ENCODE measurements around the gene PRM2. TPM values are rescaled to one million over a fixed set of nuclear protein-coding genes. Genes with fewer than 3 reads are reported as not detected.

PRM2 gene
- total RNA-seq: not detected in 2 replicates

DNA sequence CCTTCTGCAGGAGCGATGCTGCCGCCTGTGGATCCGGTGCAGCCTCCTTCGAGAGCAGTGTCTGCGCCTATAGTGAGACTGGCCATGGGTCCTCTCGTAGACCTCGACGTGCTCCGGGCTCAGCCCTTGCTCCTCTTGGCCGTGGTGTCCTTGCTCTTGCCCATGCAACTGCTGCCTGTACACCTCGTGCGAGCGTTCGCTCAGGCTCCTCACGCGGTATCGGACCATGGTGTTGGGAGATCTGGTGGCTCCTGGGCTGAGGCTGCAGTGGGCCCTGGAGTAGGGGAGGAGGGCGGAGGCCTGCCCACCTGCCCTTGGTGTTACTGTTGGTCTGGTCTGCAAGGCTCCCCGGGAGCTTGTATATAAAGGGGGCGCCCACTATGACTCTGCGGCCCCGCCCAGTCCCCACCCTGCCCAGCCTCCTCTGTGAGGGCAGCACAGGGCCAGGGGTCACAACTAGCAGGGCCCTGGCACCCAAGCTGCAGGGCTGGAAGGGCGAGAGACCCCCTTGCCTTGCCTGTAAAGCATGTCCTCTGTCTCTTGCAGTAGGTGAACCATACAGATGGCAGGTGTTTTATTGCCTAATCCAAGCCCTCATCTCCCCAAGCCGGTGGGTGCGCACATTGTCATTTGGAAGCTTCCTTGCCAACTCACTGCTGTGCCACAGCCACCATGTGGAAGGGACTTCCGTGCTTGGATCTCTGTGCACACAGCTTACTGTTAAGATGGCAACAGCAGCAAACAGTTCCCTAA, at the start of gene PRM2:
TSS of gene PRM2 (minus strand) at position 338 of the 753 bp plus-strand sequence. CDS start at position 228, 110 bp downstream.

DNA sequence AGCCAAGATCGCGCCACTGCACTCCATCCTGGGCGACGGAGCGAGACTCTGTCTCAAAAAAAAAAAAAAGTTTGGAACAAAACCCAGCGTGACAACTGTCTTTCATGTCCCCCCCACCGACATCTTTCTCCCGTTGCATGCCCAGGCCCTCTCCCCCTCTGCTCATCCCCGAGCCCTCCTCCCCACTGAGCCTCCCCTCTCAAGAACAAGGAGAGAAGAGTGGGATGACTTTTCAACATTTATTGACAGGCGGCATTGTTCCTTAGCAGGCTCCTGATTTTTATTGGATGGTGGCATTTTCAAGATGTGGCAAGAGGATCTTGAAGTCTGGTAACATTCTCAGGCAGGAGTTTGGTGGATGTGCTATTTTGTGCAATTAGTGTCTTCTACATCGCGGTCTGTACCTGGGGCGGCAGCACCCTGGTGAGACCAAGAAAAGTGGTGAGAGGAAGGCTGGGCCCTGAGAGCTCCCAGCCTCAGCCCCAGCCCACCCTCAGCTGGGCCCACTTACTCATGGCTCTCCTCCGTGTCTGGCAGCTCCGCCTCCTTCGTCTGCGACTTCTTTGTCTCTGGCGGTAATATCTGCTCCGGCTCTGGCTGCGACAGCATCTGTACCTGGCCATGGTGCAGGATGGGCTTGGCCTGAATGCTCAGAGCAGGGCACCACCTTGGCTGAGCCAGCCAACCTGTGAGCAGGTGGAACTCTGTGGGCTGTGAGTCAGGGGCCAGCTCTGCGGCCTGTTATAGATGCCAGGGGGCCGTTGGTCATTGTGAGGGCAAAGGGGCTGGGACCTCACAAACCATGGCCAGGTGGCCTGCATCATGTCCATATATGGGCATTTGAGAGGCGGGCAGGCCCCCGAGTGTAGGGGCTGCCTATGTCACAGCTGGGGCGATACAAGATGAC, 4.6 kb upstream of the PRM2 start, which contains the start of gene PRM1:
TSS of gene PRM1 (minus strand) at position 715 of the 907 bp plus-strand sequence. CDS start at position 623, 92 bp downstream.

DNA sequence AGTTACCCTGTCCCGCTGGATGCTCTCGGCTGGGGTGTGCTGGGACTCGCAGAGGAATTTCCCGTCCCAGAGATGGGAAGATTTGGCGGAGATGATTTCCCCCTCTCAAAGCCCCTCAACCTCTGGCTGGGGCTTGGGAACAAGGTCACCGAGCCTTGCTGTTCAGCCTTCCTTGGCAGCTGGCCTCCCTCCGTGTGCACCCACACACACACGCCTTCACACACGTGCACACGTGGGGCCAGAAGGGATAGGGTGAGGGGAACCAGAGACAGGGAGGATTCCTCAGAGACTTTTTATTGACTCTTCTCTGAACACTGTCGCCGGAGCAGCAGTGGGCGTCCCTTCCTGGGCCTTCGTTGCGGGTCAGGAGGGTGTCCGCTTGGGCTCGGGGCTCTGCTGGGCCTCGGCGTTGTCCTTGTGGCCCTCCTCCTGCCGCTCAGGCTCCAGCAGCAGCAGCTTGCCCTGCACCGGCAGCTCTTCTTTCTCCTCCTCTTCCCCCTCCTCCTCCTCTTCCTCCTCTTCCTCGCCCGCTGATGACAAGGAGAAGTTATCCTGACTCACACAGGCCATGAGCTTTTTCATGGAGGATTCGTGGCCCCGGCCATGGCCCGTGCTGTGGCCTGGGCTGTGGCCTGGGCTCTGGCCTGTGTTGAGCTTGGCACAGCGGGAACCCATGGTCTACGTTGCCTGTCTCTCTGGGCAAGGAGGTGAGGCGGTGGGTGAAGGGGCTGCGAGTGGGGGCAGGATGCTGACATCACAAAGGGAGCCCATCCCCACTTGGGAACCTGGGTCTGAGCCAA, 3.2 kb downstream of the PRM2 start, which contains the start of gene PRM3:
TSS of gene PRM3 (minus strand) at position 709 of the 800 bp plus-strand sequence. CDS start at position 675, 34 bp downstream.

DNA sequence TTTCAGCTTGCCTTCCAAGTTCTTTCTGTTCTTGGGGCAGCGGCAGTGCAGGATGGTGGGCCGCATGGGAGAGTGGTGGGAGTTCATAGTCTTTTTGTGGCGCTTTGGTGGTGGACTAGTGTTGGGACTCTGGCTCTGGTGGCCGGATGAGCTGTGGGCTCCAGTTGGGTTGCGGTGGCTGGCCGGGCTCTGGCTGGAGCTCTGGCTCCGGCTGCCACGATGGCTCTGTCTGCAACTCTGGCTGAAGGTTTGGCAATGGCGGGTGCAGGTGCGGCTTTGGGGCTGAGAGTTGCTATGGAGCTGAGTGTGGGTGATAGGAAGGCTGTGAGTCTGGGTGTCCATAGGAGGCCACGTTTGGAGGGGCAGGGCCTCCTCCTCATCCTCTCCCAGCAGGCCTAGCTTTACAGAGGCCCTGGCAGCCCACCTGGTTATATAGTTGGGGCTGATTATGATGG, 7.3 kb downstream of the PRM2 start, which contains the start of gene TNP2:
TSS of gene TNP2 (minus strand) at position 405 of the 455 bp plus-strand sequence. CDS start at position 342, 63 bp downstream.

GRCh38 chr16:11255737-11256660, 20.3 kb downstream of the PRM2 start, which contains the start of gene SOCS1:
TSS of gene SOCS1 (minus strand) at chr16:11256204. CDS start at chr16:11255478, 726 bp downstream.

Small RNAs within 50 kb of the gene (small RNA-seq; reads per million reads assigned to genes)
- gene MIR548H2 (not detected), gene RF00019 (not detected), gene RF00554 (not detected)

Other genes with a start within 250 kb of the PRM2 start
- gene SOCS1, start 20.3 kb downstream of the PRM2 start, total RNA-seq: 0.33 and 1.1 TPM in 2 replicates
- not detected in 2 replicates for gene TNP2, start 7.2 kb downstream of the PRM2 start, total RNA-seq
- not detected in 2 replicates for gene PRM3, start 2.9 kb downstream of the PRM2 start, total RNA-seq
- gene PRM1, start 4.8 kb upstream of the PRM2 start, total RNA-seq: not detected in 2 replicates
- 3.0 and 3.9 TPM in 2 replicates for gene RMI2, start 69.0 kb upstream of the PRM2 start, total RNA-seq

All from vein endothelial cell (primary cell).